ENCODE data around the gene TBX1.

The TBX1 gene

DNA sequence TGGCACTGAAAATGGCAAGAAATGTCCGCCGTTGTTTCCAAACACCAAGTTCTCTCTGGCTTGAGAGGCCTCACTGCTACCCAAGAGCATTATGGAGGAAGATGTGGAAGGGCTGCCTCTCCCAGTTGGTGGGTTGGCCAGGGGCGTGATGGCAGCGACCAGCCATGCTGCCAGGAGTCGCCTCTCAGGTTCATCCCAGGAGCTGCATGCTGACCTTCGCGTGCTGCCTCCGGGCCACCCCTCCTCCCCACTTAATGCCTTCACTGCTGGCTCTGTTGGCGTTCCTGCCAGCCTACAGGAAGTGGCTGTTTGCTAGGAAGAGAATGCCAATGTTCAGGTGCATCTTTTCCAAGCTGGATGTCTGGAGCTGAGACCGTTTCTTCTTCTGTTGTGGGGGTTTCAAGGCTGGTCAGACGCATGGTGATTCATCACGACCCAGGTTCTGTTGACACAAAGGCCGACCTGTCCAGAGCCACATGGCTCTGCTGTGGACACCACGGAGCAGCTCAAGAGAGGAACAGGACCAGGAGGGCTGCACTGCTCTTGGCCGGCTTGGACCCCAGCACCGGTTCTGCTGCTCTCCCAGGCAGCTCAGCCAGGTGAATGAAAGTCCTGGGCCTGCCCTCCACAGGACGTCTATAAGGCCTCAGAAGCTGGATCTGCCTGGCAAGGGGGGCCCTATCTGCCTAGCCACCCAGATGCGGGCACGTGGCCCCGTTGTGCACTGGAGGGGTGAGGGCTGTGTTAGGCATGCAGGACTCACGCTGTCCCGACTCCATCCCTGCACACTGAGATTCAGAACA is 25.1 kb downstream of the TBX1 start:
- TF ChIP-seq, protein P1, sequence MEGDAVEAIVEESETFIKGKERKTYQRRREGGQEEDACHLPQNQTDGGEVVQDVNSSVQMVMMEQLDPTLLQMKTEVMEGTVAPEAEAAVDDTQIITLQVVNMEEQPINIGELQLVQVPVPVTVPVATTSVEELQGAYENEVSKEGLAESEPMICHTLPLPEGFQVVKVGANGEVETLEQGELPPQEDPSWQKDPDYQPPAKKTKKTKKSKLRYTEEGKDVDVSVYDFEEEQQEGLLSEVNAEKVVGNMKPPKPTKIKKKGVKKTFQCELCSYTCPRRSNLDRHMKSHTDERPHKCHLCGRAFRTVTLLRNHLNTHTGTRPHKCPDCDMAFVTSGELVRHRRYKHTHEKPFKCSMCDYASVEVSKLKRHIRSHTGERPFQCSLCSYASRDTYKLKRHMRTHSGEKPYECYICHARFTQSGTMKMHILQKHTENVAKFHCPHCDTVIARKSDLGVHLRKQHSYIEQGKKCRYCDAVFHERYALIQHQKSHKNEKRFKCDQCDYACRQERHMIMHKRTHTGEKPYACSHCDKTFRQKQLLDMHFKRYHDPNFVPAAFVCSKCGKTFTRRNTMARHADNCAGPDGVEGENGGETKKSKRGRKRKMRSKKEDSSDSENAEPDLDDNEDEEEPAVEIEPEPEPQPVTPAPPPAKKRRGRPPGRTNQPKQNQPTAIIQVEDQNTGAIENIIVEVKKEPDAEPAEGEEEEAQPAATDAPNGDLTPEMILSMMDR (conservative IDR thresholded peaks at IDR 0.05; ENCODE audit: low read depth, low read length) = no peak
- Histone ChIP-seq H3K4me3 (IDR thresholded peaks at IDR 0.05; ENCODE audit: insufficient read depth, low read depth, low read length) (no peak overlapping the region), H3K4me1 (ENCODE audit: low read depth, poor library complexity, severe bottlenecking) (no peaks in the 10 kb centered on the region), H3K27me3 (ENCODE audit: insufficient read depth, low read depth) (no peaks in the 10 kb centered on the region), H2AFZ (ENCODE audit: low read depth) (no peak overlapping the region), H3K4me2 (no peak overlapping the region), H3K9ac (no peak overlapping the region), H3K36me3 (ENCODE audit: insufficient read depth) (no peaks in the 10 kb centered on the region), H4K20me1 (ENCODE audit: insufficient read depth) (no peaks in the 10 kb centered on the region), H3K79me2 (ENCODE audit: insufficient read depth, low read depth) (no peaks in the 10 kb centered on the region), H3K27ac (no peak overlapping the region)

DNA sequence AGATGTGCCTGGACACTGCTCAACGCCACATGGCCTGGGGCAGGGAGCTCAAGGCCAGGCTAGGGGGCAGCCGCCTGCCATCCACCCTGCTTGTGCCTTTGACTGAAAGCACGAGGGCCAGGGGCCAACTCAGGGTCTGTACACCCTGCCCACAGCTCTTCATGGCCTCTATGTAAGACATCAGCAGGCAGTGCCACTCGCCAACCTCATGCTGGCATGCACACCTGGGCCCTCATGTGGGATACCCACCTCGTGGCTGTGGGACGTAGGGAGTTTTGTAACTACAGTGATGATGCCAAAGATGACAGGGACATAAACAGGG is 25.6 kb downstream of the TBX1 start:
- no peak overlapping the region for H2AFZ ChIP-seq (ENCODE audit: low read depth)
- H3K9ac ChIP-seq = no peak overlapping the region
- no peaks in the 10 kb centered on the region for H3K4me1 ChIP-seq (ENCODE audit: low read depth, poor library complexity, severe bottlenecking)

DNA sequence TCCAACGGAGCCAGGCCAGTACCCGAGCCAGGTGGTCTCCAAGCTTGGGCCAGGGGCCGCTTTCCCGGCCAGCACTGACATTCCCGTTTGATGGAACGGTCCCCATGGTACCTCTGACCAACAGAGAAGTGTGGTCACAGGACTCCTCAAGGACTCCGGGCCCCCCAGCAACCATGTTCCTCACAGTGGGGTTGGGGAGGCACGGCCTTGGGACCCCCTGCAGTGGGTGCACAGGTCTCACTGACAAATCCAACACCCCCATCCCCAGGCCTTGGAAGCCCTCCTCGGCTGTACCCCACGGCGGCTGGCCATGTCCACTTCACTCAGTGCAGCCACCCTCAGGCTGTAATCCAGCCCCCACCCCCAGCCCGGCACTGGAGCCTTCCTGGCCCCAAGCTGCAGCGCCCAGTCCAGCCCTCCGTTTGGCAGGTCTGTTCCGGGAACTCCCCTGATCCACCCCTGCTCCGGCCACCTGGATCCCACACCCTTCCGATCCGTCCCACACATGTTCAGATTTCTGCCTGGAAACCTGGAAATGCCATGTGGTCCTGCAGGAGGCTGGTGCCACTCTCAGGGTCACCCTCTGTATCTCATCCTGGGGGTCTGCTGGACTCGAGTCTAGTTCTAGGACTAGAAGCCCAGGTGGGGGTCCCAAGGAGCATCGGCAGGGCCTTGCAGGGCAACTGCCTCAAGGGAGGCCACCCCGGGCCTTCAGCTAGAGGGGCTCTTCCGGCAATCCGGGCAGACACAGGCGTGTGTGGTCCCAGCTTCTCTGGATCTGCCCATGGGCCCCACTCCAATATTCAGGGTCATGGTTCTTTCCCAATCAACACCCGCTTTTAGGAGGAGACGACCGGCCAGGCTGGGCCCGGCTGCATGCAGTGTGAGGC is 26.6 kb downstream of the TBX1 start:
- no peak overlapping the region for H3K27ac ChIP-seq
- H3K27me3 ChIP-seq (ENCODE audit: insufficient read depth, low read depth) = no peaks in the 10 kb centered on the region
- TF ChIP-seq, protein P1 (conservative IDR thresholded peaks at IDR 0.05; ENCODE audit: low read depth, low read length) = no peak
- H3K4me2 ChIP-seq = no peak overlapping the region
- no peaks in the 10 kb centered on the region for H3K79me2 ChIP-seq (ENCODE audit: insufficient read depth, low read depth)
- H3K4me1 ChIP-seq (ENCODE audit: low read depth, poor library complexity, severe bottlenecking) = no peaks in the 10 kb centered on the region
- no peak overlapping the region for H2AFZ ChIP-seq (ENCODE audit: low read depth)
- H3K4me3 ChIP-seq (IDR thresholded peaks at IDR 0.05; ENCODE audit: insufficient read depth, low read depth, low read length) = no peak overlapping the region
- H3K9ac ChIP-seq = no peak overlapping the region
- H4K20me1 ChIP-seq (ENCODE audit: insufficient read depth) = no peaks in the 10 kb centered on the region
- no peaks in the 10 kb centered on the region for H3K36me3 ChIP-seq (ENCODE audit: insufficient read depth)

More for the DNA sequence above, 25.6 kb downstream of the TBX1 start:
- Histone ChIP-seq H3K36me3 (ENCODE audit: insufficient read depth) (no peaks in the 10 kb centered on the region), H4K20me1 (ENCODE audit: insufficient read depth) (no peaks in the 10 kb centered on the region), H3K4me2 (no peak overlapping the region), H3K27me3 (ENCODE audit: insufficient read depth, low read depth) (no peaks in the 10 kb centered on the region), H3K4me3 (IDR thresholded peaks at IDR 0.05; ENCODE audit: insufficient read depth, low read depth, low read length) (no peak overlapping the region), H3K79me2 (ENCODE audit: insufficient read depth, low read depth) (no peaks in the 10 kb centered on the region), H3K27ac (no peak overlapping the region)
- TF ChIP-seq, protein P1 (conservative IDR thresholded peaks at IDR 0.05; ENCODE audit: low read depth, low read length) = no peak

DNA sequence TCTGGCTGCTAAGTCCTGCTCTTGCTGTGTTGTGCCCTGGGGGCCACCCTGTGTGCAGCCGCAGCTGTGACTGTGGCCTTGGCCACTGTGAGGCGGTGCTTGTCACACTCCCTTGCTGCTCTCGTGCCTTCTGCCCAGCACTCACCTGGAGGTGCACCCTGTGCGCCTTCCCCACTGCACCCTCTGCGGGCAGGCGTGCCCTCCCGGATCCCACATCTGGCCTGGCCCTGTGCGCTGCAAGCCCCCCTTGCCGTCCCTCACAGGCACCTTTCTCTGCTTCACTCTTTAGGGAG is 27.2 kb downstream of the TBX1 start:
- no peak overlapping the region for H3K9ac ChIP-seq
- H4K20me1 ChIP-seq (ENCODE audit: insufficient read depth) = no peaks in the 10 kb centered on the region
- no peak overlapping the region for H3K4me2 ChIP-seq
- no peak overlapping the region for H3K4me3 ChIP-seq (IDR thresholded peaks at IDR 0.05; ENCODE audit: insufficient read depth, low read depth, low read length)
- H3K4me1 ChIP-seq (ENCODE audit: low read depth, poor library complexity, severe bottlenecking) = no peaks in the 10 kb centered on the region
- no peak overlapping the region for H2AFZ ChIP-seq (ENCODE audit: low read depth)
- TF ChIP-seq, protein P1 (conservative IDR thresholded peaks at IDR 0.05; ENCODE audit: low read depth, low read length) = no peak
- H3K27me3 ChIP-seq (ENCODE audit: insufficient read depth, low read depth) = no peaks in the 10 kb centered on the region
- H3K79me2 ChIP-seq (ENCODE audit: insufficient read depth, low read depth) = no peaks in the 10 kb centered on the region
- no peaks in the 10 kb centered on the region for H3K36me3 ChIP-seq (ENCODE audit: insufficient read depth)
- no peak overlapping the region for H3K27ac ChIP-seq
